RWPE2 (cell line): ENCODE measurements around the gene CPD.

Experiments
- ATAC-seq: fragments of 200-7000 bp; cut with Tn5 transposase; 3 replicates; pipeline ENCODE4 v1.9.1; 2021; ENCODE audit warnings: low read depth
- DNase-seq: peaks from one replicate; pipeline ENCODE4 v3.0.0-alpha.2; 2020; ENCODE audit warnings: low spot score
- H3K27ac ChIP-seq: fragments of 450-650 bp; 2 replicates; pipeline ENCODE4 v1.5.1; 2017; ENCODE audit warnings: mild to moderate bottlenecking; ENCODE audit not compliant: poor library complexity, severe bottlenecking
- H3K27me3 ChIP-seq: fragments of 250-450 bp; sonication (Bioruptor Pico); 2 replicates; pipeline ENCODE4 v1.5.1; 2021; ENCODE audit warnings: mild to moderate bottlenecking, moderate library complexity; ENCODE audit not compliant: insufficient read depth, poor library complexity, severe bottlenecking
- H3K36me3 ChIP-seq: fragments of 250-450 bp; sonication (Bioruptor Pico); 2 replicates; pipeline ENCODE4 v1.5.1; 2020; ENCODE audit warnings: low read depth, mild to moderate bottlenecking, moderate library complexity
- H3K4me1 ChIP-seq: fragments of 250-450 bp; sonication (Bioruptor Pico); 2 replicates; pipeline ENCODE4 v1.5.1; 2021; ENCODE audit warnings: mild to moderate bottlenecking, moderate library complexity; ENCODE audit not compliant: insufficient read depth, poor library complexity, severe bottlenecking
- H3K4me3 ChIP-seq: fragments of 250-450 bp; sonication (Bioruptor Pico); 2 replicates; pipeline ENCODE4 v1.5.1; 2021; ENCODE audit warnings: mild to moderate bottlenecking, moderate library complexity; ENCODE audit not compliant: severe bottlenecking
- H3K9me3 ChIP-seq: fragments of 250-450 bp; sonication (Bioruptor Pico); 2 replicates; pipeline ENCODE4 v1.5.1; 2021; ENCODE audit warnings: mild to moderate bottlenecking, moderate library complexity; ENCODE audit not compliant: severe bottlenecking
- TF ChIP-seq, protein P1 (sequence below): fragments of 450-650 bp; IDR thresholded peaks from one replicate; pipeline ENCODE4 v1.5.1; 2017; ENCODE audit warnings: mild to moderate bottlenecking, moderate library complexity; ENCODE audit not compliant: poor library complexity, severe bottlenecking

CPD gene

DNA sequence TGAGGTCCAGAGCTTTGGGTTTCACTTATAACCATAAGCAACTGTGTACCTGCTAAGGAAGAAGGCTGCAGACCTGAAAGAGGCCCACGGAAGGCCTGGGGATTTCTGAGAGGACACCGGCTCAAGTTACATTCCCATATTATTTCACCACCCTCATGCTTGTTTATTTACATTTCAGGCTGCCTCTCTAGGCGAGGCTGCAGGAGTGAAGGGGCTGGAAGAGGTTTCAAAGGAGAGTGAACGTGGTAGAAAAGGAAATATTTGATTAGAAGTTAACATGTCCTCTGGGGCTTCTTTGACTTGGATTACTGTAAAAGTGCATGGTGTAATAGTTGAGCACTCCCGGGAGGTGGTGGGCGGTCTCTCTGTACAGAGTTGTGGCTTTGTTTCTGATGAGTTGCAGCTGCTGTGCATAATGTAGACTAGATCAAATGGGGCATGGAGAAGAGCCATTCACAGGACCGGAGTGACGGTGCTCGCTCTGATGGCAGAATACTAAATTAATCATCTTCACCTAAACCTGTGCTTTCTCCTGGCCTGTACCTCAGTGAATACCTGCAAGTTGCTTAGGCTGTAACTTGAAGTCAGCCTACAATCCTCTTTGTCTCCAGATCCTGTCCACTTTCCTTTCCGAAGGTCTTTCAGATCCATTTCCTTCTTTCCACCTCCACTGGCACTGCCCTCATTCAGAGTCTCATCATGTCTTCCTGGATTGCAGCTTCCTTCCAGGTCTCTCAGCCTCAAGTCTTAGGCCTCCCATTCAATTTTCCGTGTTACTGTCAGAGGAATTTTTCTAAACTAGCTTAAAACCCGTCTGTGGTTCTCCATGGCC is 1.9 kb upstream of the CPD start:
- TF ChIP-seq, protein P1, sequence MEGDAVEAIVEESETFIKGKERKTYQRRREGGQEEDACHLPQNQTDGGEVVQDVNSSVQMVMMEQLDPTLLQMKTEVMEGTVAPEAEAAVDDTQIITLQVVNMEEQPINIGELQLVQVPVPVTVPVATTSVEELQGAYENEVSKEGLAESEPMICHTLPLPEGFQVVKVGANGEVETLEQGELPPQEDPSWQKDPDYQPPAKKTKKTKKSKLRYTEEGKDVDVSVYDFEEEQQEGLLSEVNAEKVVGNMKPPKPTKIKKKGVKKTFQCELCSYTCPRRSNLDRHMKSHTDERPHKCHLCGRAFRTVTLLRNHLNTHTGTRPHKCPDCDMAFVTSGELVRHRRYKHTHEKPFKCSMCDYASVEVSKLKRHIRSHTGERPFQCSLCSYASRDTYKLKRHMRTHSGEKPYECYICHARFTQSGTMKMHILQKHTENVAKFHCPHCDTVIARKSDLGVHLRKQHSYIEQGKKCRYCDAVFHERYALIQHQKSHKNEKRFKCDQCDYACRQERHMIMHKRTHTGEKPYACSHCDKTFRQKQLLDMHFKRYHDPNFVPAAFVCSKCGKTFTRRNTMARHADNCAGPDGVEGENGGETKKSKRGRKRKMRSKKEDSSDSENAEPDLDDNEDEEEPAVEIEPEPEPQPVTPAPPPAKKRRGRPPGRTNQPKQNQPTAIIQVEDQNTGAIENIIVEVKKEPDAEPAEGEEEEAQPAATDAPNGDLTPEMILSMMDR, result no peak
- no peak overlapping the region for H3K4me3 ChIP-seq
- H3K27ac ChIP-seq, result no peak overlapping the region
- no peaks in the 10 kb centered on the region; the same call in 1 of the 2 replicates for H3K36me3 ChIP-seq
- peaks cover 21% of the 10 kb centered on the region for H3K4me1 ChIP-seq
- ATAC-seq (no peak), DNase-seq (no peak)
- no peaks in the 10 kb centered on the region for H3K27me3 ChIP-seq
- H3K9me3 ChIP-seq, result no peaks in the 10 kb centered on the region

DNA sequence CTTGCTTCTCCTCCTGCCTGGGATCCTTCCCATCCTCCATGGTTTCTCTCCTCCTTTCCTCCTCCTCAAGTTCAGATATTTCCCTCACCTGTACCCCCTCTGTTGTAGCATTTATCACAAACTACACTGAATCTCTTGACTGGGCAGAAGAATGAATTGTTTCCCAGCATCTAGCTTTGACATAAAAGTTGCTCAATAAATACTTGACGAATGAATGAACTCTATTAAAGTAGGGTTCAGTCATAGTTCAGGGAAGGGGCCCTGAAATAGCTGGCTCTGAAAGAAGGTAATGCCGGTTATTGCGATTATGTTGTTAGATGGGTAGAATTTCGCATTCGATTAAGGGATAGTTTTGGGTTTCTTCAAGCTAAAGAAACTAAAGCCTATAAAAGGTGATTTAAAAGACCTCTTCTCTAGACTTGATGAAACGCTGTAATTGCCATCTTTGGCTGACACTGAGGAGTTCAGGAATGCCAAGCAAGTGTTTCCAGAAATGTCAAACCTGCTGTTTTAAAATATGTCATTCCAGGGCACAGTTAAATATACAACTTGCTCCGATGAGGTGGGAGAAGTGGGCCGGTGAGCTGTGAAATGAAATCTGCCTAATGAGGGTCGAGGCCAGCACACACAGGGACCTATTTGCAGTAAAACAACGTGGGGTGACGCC is 1.0 kb upstream of the CPD start:
- Histone ChIP-seq H3K9me3 (no peaks in the 10 kb centered on the region), H3K36me3 (no peaks in the 10 kb centered on the region; the same call in 1 of the 2 replicates), H3K4me3 (no peak overlapping the region), H3K27me3 (no peaks in the 10 kb centered on the region), H3K4me1 (peaks cover 21% of the 10 kb centered on the region), H3K27ac (no peak overlapping the region)
- TF ChIP-seq, protein P1, result no peak
- DNase-seq (no peak), ATAC-seq (no peak)

- Histone ChIP-seq H3K36me3 (no peaks in the 10 kb centered on the region; the same call in 1 of the 2 replicates), H3K27me3 (no peaks in the 10 kb centered on the region), H3K9me3 (no peaks in the 10 kb centered on the region), H3K4me3 (peak overlapping the region; percentile 71), H3K27ac (no peak overlapping the region), H3K4me1 (peaks cover 19% of the 10 kb centered on the region)
- DNase-seq, result no peak
- ATAC-seq, result no peak; the same call in 2 of the 3 replicates
- TF ChIP-seq, protein P1, result no peak
These were observed 394 bp upstream of the CPD start for GRCh38 chr17:30378241-30378824.

- Histone ChIP-seq H3K27me3 (no peaks in the 10 kb centered on the region), H3K36me3 (no peaks in the 10 kb centered on the region; the same call in 1 of the 2 replicates), H3K9me3 (no peaks in the 10 kb centered on the region), H3K27ac (no peak overlapping the region), H3K4me3 (peak overlapping the region; percentile 71), H3K4me1 (peaks cover 19% of the 10 kb centered on the region)
- DNase-seq (no peak), ATAC-seq (peak; percentile 9)
- TF ChIP-seq, protein P1, result no peak
These were observed 676 bp downstream of the CPD start for GRCh38 chr17:30379303-30379902.
